Heart left ventricle (tissue), 13 donors: ENCODE data around the gene FAM20C.

ENCODE experiments used
- POLR2A ChIP-seq, 2 donors: fragments of 450-650 bp; IDR thresholded peaks; one replicate each; pipeline ENCODE4 v1.6.1; 2017; ENCODE audit warnings: antibody characterized with exemption in 2 of 2, mild to moderate bottlenecking in 2 of 2, moderate library complexity in 2 of 2
- TF ChIP-seq, protein P1 (sequence below), 12 donors: fragments of 200-600 bp; sonication (generic) in 4 of 12; IDR thresholded peaks; one replicate each; pipeline versions ENCODE4 v1.5.0 to v1.8.0; 2018 to 2022; ENCODE audit warnings: antibody characterized with exemption in 12 of 12, mild to moderate bottlenecking in 5 of 12
- donor health status: ischemic (EF 13 %, LVEDD 7.1; RV severe dilation, severe dysfunction).
- donor health status: DM: no; HTN: yes; CAD: no.
- donor health status: DM: no; HTN: no; CAD: no.
- donor health status: ischemic (EF 25% LVEDD 6.9; RV normal size, moderate dysfunction).
- donor health status: ischemic (EF 25% LVEDD 5.7; RV mildly dilated, moderate dysfunction).
- donor health status: ischemic (EF 35%, LVEDD 5.7; RV mildly dilated, moderate dysfunction).
- donor health status: nonischemic (EF 11% LVEDD 7.7; RV severe dilation, severe dysfunction).
- donor health status: DM: yes; HTN: yes; CAD: no.
- donor health status: PGD.
- donor health status: ischemic (EF 29% LVEDD 5.4; RV normal size, mild dysfunction).
- donor health status: nonischemic (EF 23%, LVEDD 6.1; RV moderate dilation, normal function).

DNA sequence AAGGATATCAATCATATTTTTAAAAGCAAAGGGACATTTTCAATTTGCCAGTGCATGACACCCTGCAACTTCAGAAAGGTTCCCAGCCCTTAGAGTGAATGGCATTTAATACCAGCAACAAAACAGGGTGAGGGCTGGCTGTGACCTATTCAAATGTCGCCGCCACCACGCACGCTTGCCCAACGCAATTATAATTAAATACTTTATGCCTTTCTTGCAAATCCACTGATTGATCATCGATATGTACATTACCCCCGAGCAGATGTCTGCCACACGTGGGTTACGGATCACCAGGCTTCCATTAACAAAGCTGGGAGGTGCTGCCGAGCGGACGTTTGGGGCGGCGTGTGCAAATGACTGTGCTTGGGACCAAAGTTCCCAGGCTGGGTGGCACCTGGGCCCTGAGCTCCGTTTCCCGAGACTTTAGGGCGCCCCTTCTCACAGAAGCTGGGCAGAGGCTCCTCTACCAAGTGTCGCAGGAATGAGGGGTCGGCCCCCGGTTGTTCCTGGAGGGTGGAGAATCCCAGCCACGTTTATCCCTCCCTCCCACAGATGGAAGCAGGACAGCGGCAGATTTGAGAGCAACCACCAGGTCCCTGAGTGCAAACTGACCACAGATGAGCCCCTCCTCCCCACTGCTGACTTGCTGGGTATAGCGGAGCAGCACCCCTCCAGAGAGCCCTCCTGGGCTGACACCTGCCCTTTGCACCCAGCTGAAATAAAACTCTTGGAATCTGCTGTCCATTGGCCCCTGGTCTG is 101.5 kb downstream of the FAM20C start:
- TF ChIP-seq, protein P1, sequence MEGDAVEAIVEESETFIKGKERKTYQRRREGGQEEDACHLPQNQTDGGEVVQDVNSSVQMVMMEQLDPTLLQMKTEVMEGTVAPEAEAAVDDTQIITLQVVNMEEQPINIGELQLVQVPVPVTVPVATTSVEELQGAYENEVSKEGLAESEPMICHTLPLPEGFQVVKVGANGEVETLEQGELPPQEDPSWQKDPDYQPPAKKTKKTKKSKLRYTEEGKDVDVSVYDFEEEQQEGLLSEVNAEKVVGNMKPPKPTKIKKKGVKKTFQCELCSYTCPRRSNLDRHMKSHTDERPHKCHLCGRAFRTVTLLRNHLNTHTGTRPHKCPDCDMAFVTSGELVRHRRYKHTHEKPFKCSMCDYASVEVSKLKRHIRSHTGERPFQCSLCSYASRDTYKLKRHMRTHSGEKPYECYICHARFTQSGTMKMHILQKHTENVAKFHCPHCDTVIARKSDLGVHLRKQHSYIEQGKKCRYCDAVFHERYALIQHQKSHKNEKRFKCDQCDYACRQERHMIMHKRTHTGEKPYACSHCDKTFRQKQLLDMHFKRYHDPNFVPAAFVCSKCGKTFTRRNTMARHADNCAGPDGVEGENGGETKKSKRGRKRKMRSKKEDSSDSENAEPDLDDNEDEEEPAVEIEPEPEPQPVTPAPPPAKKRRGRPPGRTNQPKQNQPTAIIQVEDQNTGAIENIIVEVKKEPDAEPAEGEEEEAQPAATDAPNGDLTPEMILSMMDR (IDR thresholded peaks at IDR 0.05): no peak
- no peak for TF ChIP-seq POLR2A (IDR thresholded peaks at IDR 0.05)
